Left ventricle myocardium inferior (tissue), 1 donor: ENCODE measurements around the gene PLEKHN1. TPM values are rescaled to one million over a fixed set of nuclear protein-coding genes. Genes with fewer than 3 reads are reported as not detected.
A peak's percentile ranks its signal among the peaks of the same experiment; 100 is the strongest.

Experiments
- DNase-seq: peaks from one replicate; pipeline ENCODE4 v3.0.0-alpha.2; 2020
- H3K27ac ChIP-seq: fragments of 200-600 bp; replicated peaks from 2 replicates; pipeline ENCODE4 v1.8.0; 2021
- H3K27me3 ChIP-seq: fragments of 200-600 bp; 2 replicates; pipeline ENCODE4 v1.8.0; 2021; ENCODE audit warnings: low read depth
- H3K36me3 ChIP-seq: fragments of 200-600 bp; 2 replicates; pipeline ENCODE4 v1.8.0; 2021
- H3K4me1 ChIP-seq: fragments of 200-600 bp; 2 replicates; pipeline ENCODE4 v1.8.0; 2021
- H3K4me3 ChIP-seq: fragments of 200-600 bp; 2 replicates; pipeline ENCODE4 v1.8.0; 2021; ENCODE audit warnings: mild to moderate bottlenecking, moderate library complexity
- H3K9me3 ChIP-seq: fragments of 200-600 bp; replicated peaks from 2 replicates; pipeline ENCODE4 v1.8.0; 2021
- intact Hi-C: fragments of 100-400 bp; cut with micrococcal nuclease; formaldehyde crosslinking; loops from one replicate; pipeline ENCODE4 v1.11.0; 2022
- total RNA-seq: library from RNA; stranded (reverse); fragmentation: NEBNext Ultra II Directional; extraction: Animal tissue kit (Norgen Biotek cat#: 25700); gene quantifications from one replicate; pipeline ENCODE4 v1.2.1, GENCODE V29; 2021
- TF ChIP-seq, protein P1 (sequence below): fragments of 200-600 bp; IDR thresholded peaks from 2 replicates; pipeline ENCODE4 v1.8.0; 2021; ENCODE audit warnings: antibody characterized with exemption, mild to moderate bottlenecking, borderline replicate concordance
- donor health status: DM: no; HTN: yes; CAD: no; lungs with severe emphysema.

PLEKHN1 gene
- total RNA-seq, 1 donor from 2014 or later, result not detected

DNA sequence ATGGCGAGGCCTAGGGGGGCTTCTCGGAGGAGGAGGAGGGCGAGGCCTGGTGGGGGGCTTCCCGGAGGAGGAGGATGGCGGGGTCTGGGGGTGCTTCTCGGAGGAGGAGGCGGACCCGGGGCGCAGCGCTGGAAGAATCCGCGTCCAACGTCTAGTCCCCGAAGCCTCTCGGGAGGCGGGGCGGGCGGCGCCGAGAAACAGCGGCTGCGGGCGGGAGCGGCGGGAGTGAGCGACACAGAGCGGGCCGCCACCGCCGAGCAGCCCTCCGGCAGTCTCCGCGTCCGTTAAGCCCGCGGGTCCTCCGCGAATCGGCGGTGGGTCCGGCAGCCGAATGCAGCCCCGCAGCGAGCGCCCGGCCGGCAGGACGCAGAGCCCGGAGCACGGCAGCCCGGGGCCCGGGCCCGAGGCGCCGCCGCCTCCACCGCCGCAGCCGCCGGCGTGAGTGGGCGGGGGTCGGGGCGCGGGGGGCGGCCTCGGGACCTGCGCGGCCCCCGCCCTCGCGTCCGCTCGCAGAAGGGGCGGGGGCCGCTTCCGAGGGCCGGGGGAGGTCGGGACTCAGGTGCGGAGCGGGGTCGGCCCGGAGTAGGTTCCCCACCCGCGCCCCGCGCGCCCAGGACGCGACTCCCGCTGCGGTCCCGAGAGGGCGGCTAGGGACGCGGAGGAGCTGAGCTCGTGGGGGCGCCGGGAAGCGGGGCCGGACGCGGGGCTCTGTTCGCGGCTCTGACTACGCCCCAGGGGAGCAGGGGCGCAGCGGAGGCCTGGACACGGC is 5.7 kb upstream of the PLEKHN1 start, which contains the start of gene KLHL17:
TSS of gene KLHL17 (plus strand) at position 222 of the 769 bp plus-strand sequence. CDS start at position 332, 110 bp downstream.
- DNase-seq, result peak; percentile 80
- intact Hi-C loops, result no loop called here

GRCh38 chr1:961132-961669 is 5.1 kb upstream of the PLEKHN1 start:
- H3K4me1 ChIP-seq, result peaks cover 52% of the 10 kb centered on the region
- intact Hi-C loops, result no loop called here
- TF ChIP-seq, protein P1, sequence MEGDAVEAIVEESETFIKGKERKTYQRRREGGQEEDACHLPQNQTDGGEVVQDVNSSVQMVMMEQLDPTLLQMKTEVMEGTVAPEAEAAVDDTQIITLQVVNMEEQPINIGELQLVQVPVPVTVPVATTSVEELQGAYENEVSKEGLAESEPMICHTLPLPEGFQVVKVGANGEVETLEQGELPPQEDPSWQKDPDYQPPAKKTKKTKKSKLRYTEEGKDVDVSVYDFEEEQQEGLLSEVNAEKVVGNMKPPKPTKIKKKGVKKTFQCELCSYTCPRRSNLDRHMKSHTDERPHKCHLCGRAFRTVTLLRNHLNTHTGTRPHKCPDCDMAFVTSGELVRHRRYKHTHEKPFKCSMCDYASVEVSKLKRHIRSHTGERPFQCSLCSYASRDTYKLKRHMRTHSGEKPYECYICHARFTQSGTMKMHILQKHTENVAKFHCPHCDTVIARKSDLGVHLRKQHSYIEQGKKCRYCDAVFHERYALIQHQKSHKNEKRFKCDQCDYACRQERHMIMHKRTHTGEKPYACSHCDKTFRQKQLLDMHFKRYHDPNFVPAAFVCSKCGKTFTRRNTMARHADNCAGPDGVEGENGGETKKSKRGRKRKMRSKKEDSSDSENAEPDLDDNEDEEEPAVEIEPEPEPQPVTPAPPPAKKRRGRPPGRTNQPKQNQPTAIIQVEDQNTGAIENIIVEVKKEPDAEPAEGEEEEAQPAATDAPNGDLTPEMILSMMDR, result no peak

More for the DNA sequence above, 5.7 kb upstream of the PLEKHN1 start, which contains the start of gene KLHL17:
- peaks cover 47% of the 10 kb centered on the region for H3K4me1 ChIP-seq
- no peak within 1 kb of the TSS for H3K27ac ChIP-seq
- peak within 1 kb of the TSS; percentile 100 for H3K4me3 ChIP-seq
- H3K27me3 ChIP-seq, result no peaks in the 10 kb centered on the region
- H3K36me3 ChIP-seq, result peaks cover 25% of the 10 kb centered on the region
- H3K9me3 ChIP-seq, result no peaks in the 10 kb centered on the region
- TF ChIP-seq, protein P1, result no peak

DNA sequence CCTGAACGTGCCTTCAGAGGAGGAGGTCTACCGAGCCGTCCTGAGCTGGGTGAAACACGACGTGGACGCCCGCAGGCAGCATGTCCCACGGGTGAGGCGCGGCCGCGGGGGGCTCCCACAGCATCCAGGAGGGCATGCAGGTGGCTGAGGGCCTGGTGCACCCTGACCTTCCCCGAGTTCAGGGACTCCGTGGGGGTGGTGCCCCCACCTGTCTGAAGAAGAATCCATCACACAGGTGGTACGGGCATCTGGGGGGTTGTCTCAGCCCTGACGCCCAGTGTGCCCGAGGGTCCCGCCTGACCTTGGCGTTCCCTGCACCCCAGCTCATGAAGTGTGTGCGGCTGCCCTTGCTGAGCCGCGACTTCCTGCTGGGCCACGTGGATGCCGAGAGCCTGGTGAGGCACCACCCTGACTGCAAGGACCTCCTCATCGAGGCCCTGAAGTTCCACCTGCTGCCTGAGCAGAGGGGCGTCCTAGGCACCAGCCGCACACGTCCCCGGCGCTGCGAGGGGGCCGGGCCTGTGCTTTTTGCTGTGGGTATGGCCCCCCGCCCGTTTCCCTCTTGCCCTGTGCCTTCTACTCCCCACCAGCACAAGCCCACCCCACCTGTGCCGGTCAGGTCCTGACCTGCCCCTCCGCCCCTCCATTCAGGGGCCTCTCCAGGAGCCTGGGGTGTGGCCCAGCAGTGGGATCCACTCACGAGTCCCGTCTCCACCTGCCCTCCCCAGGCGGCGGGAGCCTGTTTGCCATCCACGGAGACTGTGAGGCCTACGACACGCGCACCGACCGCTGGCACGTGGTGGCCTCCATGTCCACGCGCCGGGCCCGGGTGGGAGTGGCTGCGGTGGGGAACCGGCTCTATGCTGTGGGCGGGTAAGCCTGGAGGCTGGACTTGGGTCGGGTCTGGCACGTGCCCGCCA is 3.6 kb upstream of the PLEKHN1 start:
- H3K4me1 ChIP-seq, result peaks cover 56% of the 10 kb centered on the region
- no peak overlapping the region for H3K4me3 ChIP-seq
- H3K27ac ChIP-seq, result no peak overlapping the region
- peaks cover 5% of the 10 kb centered on the region for H3K27me3 ChIP-seq
- H3K36me3 ChIP-seq, result peaks cover 7% of the 10 kb centered on the region
- TF ChIP-seq, protein P1, result no peak
- intact Hi-C loops, result no loop called here
- DNase-seq, result no peak
- no peaks in the 10 kb centered on the region for H3K9me3 ChIP-seq

More at GRCh38 chr1:961132-961669, 5.1 kb upstream of the PLEKHN1 start:
- Histone ChIP-seq H3K36me3 (peaks cover 19% of the 10 kb centered on the region), H3K4me3 (peak overlapping the region; percentile 100), H3K9me3 (no peaks in the 10 kb centered on the region), H3K27ac (no peak overlapping the region), H3K27me3 (no peaks in the 10 kb centered on the region)
- no peak for DNase-seq

DNA sequence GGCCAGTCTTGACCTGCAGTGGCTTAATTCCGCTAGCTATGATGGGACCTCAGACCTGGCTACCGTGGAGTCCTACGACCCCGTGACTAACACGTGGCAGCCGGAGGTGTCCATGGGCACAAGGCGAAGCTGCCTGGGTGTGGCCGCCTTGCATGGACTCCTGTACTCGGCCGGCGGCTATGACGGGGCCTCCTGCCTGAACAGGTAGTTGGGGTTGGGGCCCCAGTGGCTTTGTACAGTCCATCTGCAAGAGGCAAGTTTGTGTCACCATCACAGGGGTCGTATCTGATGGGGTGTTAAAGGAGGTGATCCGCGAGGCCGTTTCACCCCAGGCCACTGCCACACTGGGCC is 3.0 kb upstream of the PLEKHN1 start:
- intact Hi-C loops, result no loop called here
- Histone ChIP-seq H3K4me1 (peaks cover 49% of the 10 kb centered on the region), H3K36me3 (peaks cover 7% of the 10 kb centered on the region), H3K27me3 (peaks cover 11% of the 10 kb centered on the region), H3K4me3 (no peak overlapping the region), H3K9me3 (no peaks in the 10 kb centered on the region), H3K27ac (no peak overlapping the region)
- TF ChIP-seq, protein P1, result no peak
- no peak for DNase-seq
